ENCODE data around the gene MYBPH. TPM values are rescaled to one million over a fixed set of nuclear protein-coding genes. Genes with fewer than 3 reads are reported as not detected.

MYBPH gene
- total RNA-seq, 6 experiments from 2014 or later: 0.12 TPM; not detected in 5

DNA sequence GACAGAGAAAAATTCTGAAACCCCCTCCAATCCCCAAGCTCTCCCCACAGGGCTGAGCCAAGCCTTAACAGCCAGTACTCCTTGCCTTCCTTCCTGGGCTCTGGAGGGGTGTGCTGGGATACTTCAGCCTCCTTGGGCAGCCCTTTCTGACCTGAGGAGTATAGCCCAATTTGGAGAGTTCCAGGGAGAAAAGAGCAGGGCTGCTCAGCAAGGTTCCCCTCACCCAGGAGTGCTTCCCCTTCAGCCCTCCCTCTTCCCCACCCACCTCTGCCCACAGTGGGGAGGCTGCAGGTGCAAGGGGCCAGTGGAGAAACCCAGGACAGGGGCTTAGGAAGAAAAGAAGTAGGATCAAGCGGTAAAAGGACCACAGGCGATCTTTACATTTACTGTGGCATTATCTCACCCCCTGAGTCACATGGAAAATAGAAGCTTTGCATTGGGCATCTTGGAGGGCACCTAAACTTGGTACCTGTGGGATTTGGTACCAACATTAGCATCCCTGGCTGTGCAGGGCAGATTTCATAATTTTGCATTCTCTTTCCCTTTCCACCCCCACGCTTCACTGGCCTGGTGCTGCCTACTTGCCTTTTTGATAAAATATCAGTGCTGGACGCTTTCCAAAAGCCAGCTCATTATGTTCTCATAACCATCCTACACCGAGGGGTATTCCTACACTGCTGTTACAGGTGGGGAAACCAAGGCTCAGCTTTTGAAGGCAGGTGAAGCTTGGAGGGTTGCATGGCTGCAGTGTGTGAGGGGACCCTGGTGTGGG lies 50.9 kb downstream of the MYBPH start:
- ATAC-seq: no peak

DNA sequence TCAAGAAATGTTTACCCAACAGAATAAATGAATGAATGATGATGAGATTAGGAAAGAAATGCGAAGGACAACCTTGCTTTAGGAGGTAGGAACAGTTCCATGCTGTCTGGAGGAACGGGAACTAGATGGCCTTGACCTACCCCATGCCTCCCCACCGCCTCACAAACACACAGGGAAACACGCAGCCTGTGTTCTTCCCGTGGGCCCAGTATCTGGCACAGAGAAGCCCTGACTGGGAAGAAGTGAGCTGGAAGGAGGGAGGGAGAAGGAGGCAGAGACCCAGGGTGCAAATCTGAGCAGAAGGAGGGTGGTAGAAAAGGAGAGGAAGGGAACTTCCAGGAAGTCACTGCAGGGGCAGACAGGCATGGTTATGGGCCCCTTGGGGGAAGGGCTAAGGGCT lies 51.6 kb downstream of the MYBPH start:
- peaks cover 0 to 13% (median 2%) of the 10 kb centered on the region in 4 donors for H3K4me1 ChIP-seq
- H3K27ac ChIP-seq: no peak overlapping the region
- WGBS (ENCODE audit: insufficient coverage, low coverage, low lambda C conversion rate, missing lambda C conversion rate): 56% methylated on average over 5 of the region's 5 CpGs
- no peaks in the 10 kb centered on the region for H3K9me3 ChIP-seq
- H3K36me3 ChIP-seq: no peaks in the 10 kb centered on the region
- no peak overlapping the region for H3K4me3 ChIP-seq
- ATAC-seq (no peak), DNase-seq (no peak)
- intact Hi-C loops (cut with DNase I): loop anchor here in 1 of 2 donors (5.0 kb wide), 1 partner anchor 93 kb away; no protein-coding TSS in a partner anchor
- peaks cover 0 to 5% of the 10 kb centered on the region in 2 donors for H3K27me3 ChIP-seq
- TF ChIP-seq POLR2A (IDR thresholded peaks at IDR 0.05): no peak
- TF ChIP-seq, protein P1, sequence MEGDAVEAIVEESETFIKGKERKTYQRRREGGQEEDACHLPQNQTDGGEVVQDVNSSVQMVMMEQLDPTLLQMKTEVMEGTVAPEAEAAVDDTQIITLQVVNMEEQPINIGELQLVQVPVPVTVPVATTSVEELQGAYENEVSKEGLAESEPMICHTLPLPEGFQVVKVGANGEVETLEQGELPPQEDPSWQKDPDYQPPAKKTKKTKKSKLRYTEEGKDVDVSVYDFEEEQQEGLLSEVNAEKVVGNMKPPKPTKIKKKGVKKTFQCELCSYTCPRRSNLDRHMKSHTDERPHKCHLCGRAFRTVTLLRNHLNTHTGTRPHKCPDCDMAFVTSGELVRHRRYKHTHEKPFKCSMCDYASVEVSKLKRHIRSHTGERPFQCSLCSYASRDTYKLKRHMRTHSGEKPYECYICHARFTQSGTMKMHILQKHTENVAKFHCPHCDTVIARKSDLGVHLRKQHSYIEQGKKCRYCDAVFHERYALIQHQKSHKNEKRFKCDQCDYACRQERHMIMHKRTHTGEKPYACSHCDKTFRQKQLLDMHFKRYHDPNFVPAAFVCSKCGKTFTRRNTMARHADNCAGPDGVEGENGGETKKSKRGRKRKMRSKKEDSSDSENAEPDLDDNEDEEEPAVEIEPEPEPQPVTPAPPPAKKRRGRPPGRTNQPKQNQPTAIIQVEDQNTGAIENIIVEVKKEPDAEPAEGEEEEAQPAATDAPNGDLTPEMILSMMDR (IDR thresholded peaks at IDR 0.05): no peak

More for the DNA sequence above, 50.9 kb downstream of the MYBPH start:
- H3K27ac ChIP-seq: no peak overlapping the region
- intact Hi-C loops (cut with DNase I): loop anchor here in 1 of 2 donors (5.0 kb wide), 1 partner anchor 93 kb away; no protein-coding TSS in a partner anchor
- 23% methylated on average over 2 of the region's 5 CpGs for WGBS (ENCODE audit: insufficient coverage, low coverage, low lambda C conversion rate, missing lambda C conversion rate)
- peaks cover 0 to 5% of the 10 kb centered on the region in 2 donors for H3K27me3 ChIP-seq
- no peak for DNase-seq
- H3K9me3 ChIP-seq: no peaks in the 10 kb centered on the region
- TF ChIP-seq, protein P1 (IDR thresholded peaks at IDR 0.05): no peak
- TF ChIP-seq POLR2A (IDR thresholded peaks at IDR 0.05): no peak
- no peaks in the 10 kb centered on the region for H3K36me3 ChIP-seq
- peaks cover 0 to 13% (median 2%) of the 10 kb centered on the region in 4 donors for H3K4me1 ChIP-seq
- no peak overlapping the region for H3K4me3 ChIP-seq

DNA sequence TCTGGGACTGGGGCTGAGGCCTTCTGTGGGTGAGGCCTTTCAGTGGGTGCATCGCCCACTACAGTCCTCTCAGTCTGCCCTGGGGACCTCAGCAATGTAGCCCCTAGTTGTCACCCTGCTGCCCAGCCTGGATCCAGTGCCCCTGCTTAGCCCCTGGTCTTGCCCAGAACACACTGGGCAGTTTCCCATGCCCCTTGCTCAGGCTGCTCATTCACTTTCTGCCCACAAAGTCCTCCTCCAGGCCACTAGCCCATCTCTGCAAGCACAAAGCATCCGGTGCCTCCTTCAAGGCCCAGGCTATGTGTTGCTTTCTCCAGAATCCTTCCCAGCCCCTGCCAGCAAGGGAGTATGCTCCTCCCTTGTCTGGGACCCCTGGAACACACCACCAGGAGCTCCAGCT lies 53.5 kb downstream of the MYBPH start:
- no CpG with 5 or more reads among the region's 2 CpGs for WGBS (ENCODE audit: insufficient coverage, low coverage, low lambda C conversion rate, missing lambda C conversion rate)
- TF ChIP-seq, protein P1 (IDR thresholded peaks at IDR 0.05): no peak
- TF ChIP-seq POLR2A (IDR thresholded peaks at IDR 0.05): no peak
- Histone ChIP-seq H3K27me3 (peaks cover 0 to 5% of the 10 kb centered on the region in 2 donors), H3K27ac (no peak overlapping the region), H3K36me3 (no peaks in the 10 kb centered on the region), H3K9me3 (no peaks in the 10 kb centered on the region), H3K4me1 (no peaks in the 10 kb centered on the region), H3K4me3 (no peak overlapping the region)
- intact Hi-C loops (cut with DNase I): loop anchor here in 1 of 2 donors (5.0 kb wide), 1 partner anchor 95 kb away; no protein-coding TSS in a partner anchor
- no peak for ATAC-seq
- DNase-seq: no peak

DNA sequence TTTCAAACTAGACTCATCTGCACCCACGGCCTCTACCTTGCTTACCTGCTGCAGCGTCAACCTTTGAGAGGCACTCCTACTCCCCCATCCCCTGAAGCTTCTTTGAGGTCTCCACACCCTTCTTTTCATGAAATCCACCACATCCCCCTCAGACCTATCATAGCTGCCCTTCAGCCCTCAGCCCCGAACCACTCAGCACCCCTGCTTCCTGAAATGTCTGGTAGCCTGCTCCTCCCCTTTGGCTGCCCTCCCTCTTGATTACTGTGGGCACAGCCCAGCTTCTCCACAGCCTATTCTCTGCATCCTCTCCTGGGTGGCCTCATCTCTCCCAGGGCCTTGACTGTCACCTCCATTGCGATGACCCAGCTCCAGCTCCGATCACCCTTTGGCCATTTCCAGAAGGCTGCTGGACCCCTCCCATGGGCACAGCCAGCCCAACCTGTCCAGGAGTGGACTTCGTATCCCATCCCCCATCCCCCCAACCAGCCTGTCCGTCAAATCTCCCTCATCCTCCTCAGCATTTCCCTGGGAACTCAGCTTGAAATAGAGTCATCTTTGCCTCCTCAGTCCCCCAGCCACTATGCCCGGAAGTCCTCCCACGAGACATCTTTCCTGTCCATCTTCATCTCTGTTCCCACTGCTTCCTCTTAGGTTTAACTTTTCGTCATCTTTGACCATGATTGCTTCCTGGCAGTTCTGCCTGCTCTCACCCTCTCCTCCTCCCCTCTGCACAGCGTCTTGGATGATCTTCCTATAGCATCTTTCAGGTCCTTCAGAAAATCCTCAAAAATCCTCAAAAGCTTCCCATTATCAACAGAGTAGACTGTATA lies 54.2 kb downstream of the MYBPH start:
- H3K4me3 ChIP-seq: no peak overlapping the region
- ATAC-seq (no peak), DNase-seq (no peak)
- TF ChIP-seq POLR2A (IDR thresholded peaks at IDR 0.05): no peak
- TF ChIP-seq, protein P1 (IDR thresholded peaks at IDR 0.05): no peak
- WGBS (ENCODE audit: insufficient coverage, low coverage, low lambda C conversion rate, missing lambda C conversion rate): 54% methylated on average over 9 of the region's 11 CpGs
- H3K27me3 ChIP-seq: peaks cover 0 to 3% of the 10 kb centered on the region in 2 donors
- no peaks in the 10 kb centered on the region for H3K9me3 ChIP-seq
- H3K36me3 ChIP-seq: no peaks in the 10 kb centered on the region
- intact Hi-C loops (cut with DNase I): loop anchor here in 1 of 2 donors (5.0 kb wide), 1 partner anchor 96 kb away; no protein-coding TSS in a partner anchor
- H3K27ac ChIP-seq: no peak overlapping the region
- H3K4me1 ChIP-seq: no peaks in the 10 kb centered on the region

Data from right lobe of liver (tissue), 6 donors.